IMR-90 (cell line): ENCODE results near the gene CIC. TPM values are rescaled to one million over a fixed set of nuclear protein-coding genes. Genes with fewer than 3 reads are reported as not detected.
A peak's percentile ranks its signal among the peaks of the same experiment; 100 is the strongest.

ENCODE experiments used
- ATAC-seq: fragments of 200-7000 bp; cut with Tn5 transposase; 2 replicates; pipeline ENCODE4 v1.9.1; 2020; ENCODE audit warnings: low read depth, mild to moderate bottlenecking, moderate library complexity
- BruUV-seq: library from RNA; stranded (reverse); fragments of 400-500 nt; replicated peaks from 2 replicates; lab custom pipeline; 2021; lab: Mats Ljungman, UMichigan
- CTCF ChIA-PET: fragments of 300-600 bp; formaldehyde crosslinking; extraction: SDS; loops from one replicate; lab custom pipeline; 2021; ENCODE audit warnings: antibody characterized with exemption; lab: Yijun Ruan, JAX
- POLR2A ChIA-PET: fragments of 300-600 bp; sonication (Branson Sonifier 250); formaldehyde crosslinking; loops from one replicate; lab custom pipeline; 2022; ENCODE audit warnings: antibody characterized with exemption; ENCODE audit not compliant: unreplicated experiment; lab: Charles Lee
- DNase-seq: peaks from one replicate; pipeline ENCODE4 v3.0.0; 2013
- H2AFZ ChIP-seq: replicated peaks from 2 replicates; pipeline ENCODE3; 2013; ENCODE audit warnings: low read length, mild to moderate bottlenecking; ENCODE audit not compliant: poor library complexity
- H2AK5ac ChIP-seq: 2 replicates; pipeline ENCODE4 v1.6.1; 2013; ENCODE audit warnings: low read depth, low read length, inconsistent platforms
- H2AK9ac ChIP-seq: replicated peaks from 2 replicates; pipeline ENCODE3; 2013; ENCODE audit warnings: mild to moderate bottlenecking, low read depth, low read length, moderate library complexity; ENCODE audit not compliant: poor library complexity
- H2BK120ac ChIP-seq: 2 replicates; pipeline ENCODE4 v1.6.1; 2013; ENCODE audit warnings: low read depth, low read length, inconsistent platforms
- H2BK15ac ChIP-seq: 3 replicates; pipeline ENCODE4 v1.6.1; 2013; ENCODE audit warnings: low read depth, low read length, inconsistent platforms
- H2BK20ac ChIP-seq: 2 replicates; pipeline ENCODE4 v1.6.1; 2013; ENCODE audit warnings: low read depth, mild to moderate bottlenecking, inconsistent platforms, low read length, moderate library complexity
- H2BK5ac ChIP-seq: 2 replicates; pipeline ENCODE4 v1.6.1; 2013; ENCODE audit warnings: mild to moderate bottlenecking, low read depth, low read length, inconsistent platforms; ENCODE audit not compliant: poor library complexity, severe bottlenecking
- H3K14ac ChIP-seq: replicated peaks from 2 replicates; pipeline ENCODE4 v1.6.1; 2013; ENCODE audit warnings: low read depth, low read length, inconsistent platforms
- H3K18ac ChIP-seq: 2 replicates; pipeline ENCODE4 v1.6.1; 2013; ENCODE audit warnings: low read depth, low read length, control low read depth
- H3K23ac ChIP-seq: 2 replicates; pipeline ENCODE4 v1.6.1; 2013; ENCODE audit warnings: low read depth, low read length, inconsistent platforms
- H3K27ac ChIP-seq: 2 replicates; pipeline ENCODE4 v1.5.1; 2013; ENCODE audit warnings: mild to moderate bottlenecking, control low read depth, low read length; ENCODE audit not compliant: insufficient read depth
- H3K27me3 ChIP-seq: 2 replicates; pipeline ENCODE4 v1.6.1; 2013; ENCODE audit warnings: low read length; ENCODE audit not compliant: control insufficient read depth, insufficient read depth
- H3K36me3 ChIP-seq: 2 replicates; pipeline ENCODE4 v1.6.1; 2013; ENCODE audit warnings: low read length, mixed read lengths; ENCODE audit not compliant: control insufficient read depth, insufficient read depth
- H3K4ac ChIP-seq: 2 replicates; pipeline ENCODE4 v1.6.1; 2013; ENCODE audit warnings: low read depth, low read length, inconsistent platforms
- H3K4me1 ChIP-seq: 2 replicates; pipeline ENCODE4 v1.6.1; 2013; ENCODE audit warnings: low read length, mixed read lengths; ENCODE audit not compliant: control insufficient read depth, insufficient read depth
- H3K4me2 ChIP-seq: 2 replicates; pipeline ENCODE4 v1.6.1; 2013; ENCODE audit warnings: low read depth, mild to moderate bottlenecking, control low read depth, low read length, moderate library complexity
- H3K4me3 ChIP-seq: 2 replicates; pipeline ENCODE4 v1.5.1; 2013; ENCODE audit warnings: low read depth, mild to moderate bottlenecking, control low read depth, low read length, moderate library complexity; ENCODE audit not compliant: insufficient read depth
- H3K56ac ChIP-seq: 2 replicates; pipeline ENCODE4 v1.6.1; 2013; ENCODE audit warnings: low read length, inconsistent platforms; ENCODE audit not compliant: insufficient read depth; ENCODE audit errors: extremely low read depth
- H3K79me1 ChIP-seq, 2 experiments: 2 replicates each; pipeline ENCODE4 v1.6.1; 2013; ENCODE audit warnings: low read length in 2 of 2, inconsistent platforms in 1 of 2, low read depth in 1 of 2
- H3K9ac ChIP-seq: 2 replicates; pipeline ENCODE4 v1.6.1; 2013; ENCODE audit warnings: low read depth, low read length, control low read depth
- H3K9me1 ChIP-seq: 2 replicates; pipeline ENCODE4 v1.6.1; 2013; ENCODE audit warnings: low read length, inconsistent platforms; ENCODE audit not compliant: insufficient read depth
- H3K9me3 ChIP-seq: 2 replicates; pipeline ENCODE4 v1.6.1; 2013; ENCODE audit warnings: low read length; ENCODE audit not compliant: control insufficient read depth, insufficient read depth
- H4K20me1 ChIP-seq: 2 replicates; pipeline ENCODE4 v1.6.1; 2013; ENCODE audit warnings: low read length, inconsistent platforms; ENCODE audit not compliant: insufficient read depth
- H4K5ac ChIP-seq: 2 replicates; pipeline ENCODE4 v1.6.1; 2013; ENCODE audit warnings: mild to moderate bottlenecking, low read depth, low read length, control low read depth
- H4K8ac ChIP-seq, 2 experiments: 2 replicates each; pipeline ENCODE4 v1.6.1; 2013; ENCODE audit warnings: low read depth in 2 of 2, low read length in 2 of 2, control low read depth in 1 of 2, inconsistent platforms in 1 of 2
- H4K91ac ChIP-seq: 2 replicates; pipeline ENCODE4 v1.6.1; 2013; ENCODE audit warnings: low read depth, low read length, inconsistent platforms; ENCODE audit not compliant: insufficient read depth
- CEBPB ChIP-seq: IDR thresholded peaks from 2 replicates; pipeline ENCODE4 v1.6.1; 2012; ENCODE audit warnings: low read depth, low read length, improper control_type of control experiment
- CHD1 ChIP-seq: IDR thresholded peaks from 2 replicates; pipeline ENCODE4 v1.6.1; 2012; ENCODE audit warnings: low read depth, low read length, improper control_type of control experiment
- FOS ChIP-seq: fragments of 150-350 bp; IDR thresholded peaks from 2 replicates; pipeline ENCODE4 v1.6.1; 2016; ENCODE audit warnings: low read depth, low read length
- MXI1 ChIP-seq: IDR thresholded peaks from 2 replicates; pipeline ENCODE4 v1.6.1; 2012; ENCODE audit warnings: low read depth, mild to moderate bottlenecking, low read length, moderate library complexity, borderline replicate concordance
- NFE2L2 ChIP-seq: fragments of 150-350 bp; IDR thresholded peaks from 2 replicates; pipeline ENCODE4 v1.6.1; 2016; ENCODE audit warnings: low read depth, mild to moderate bottlenecking, low read length
- POLR2A ChIP-seq: IDR thresholded peaks from 2 replicates; pipeline ENCODE4 v1.6.1; 2012; ENCODE audit warnings: mild to moderate bottlenecking, low read depth, low read length
- RAD21 ChIP-seq: IDR thresholded peaks from 2 replicates; pipeline ENCODE4 v1.6.1; 2012; ENCODE audit warnings: low read length, improper control_type of control experiment
- RCOR1 ChIP-seq: IDR thresholded peaks from 2 replicates; pipeline ENCODE4 v1.6.1; 2012; ENCODE audit warnings: mild to moderate bottlenecking, low read length, improper control_type of control experiment; ENCODE audit not compliant: insufficient replicate concordance
- RFX5 ChIP-seq: IDR thresholded peaks from 2 replicates; pipeline ENCODE4 v1.8.0; 2012; ENCODE audit warnings: low read depth, mild to moderate bottlenecking, low read length, moderate library complexity
- SMC3 ChIP-seq: fragments of 150-350 bp; IDR thresholded peaks from 2 replicates; pipeline ENCODE4 v1.6.1; 2016; ENCODE audit warnings: low read depth, mild to moderate bottlenecking, antibody characterized with exemption, low read length, moderate library complexity
- USF2 ChIP-seq: fragments of 150-350 bp; IDR thresholded peaks from 2 replicates; pipeline ENCODE4 v1.6.1; 2017; ENCODE audit warnings: mild to moderate bottlenecking, antibody characterized with exemption, low read length, low read depth
- WGBS, 2 experiments: methylation state at CpG; one replicate each; pipeline versions ENCODE4 v1.1.5 to v1.1.7; 2013; ENCODE audit warnings: missing lambda C conversion rate in 2 of 2; ENCODE audit not compliant: insufficient read length in 1 of 2; ENCODE audit errors: extremely low coverage in 2 of 2; 5-methylcytosine and 5-hydroxymethylcytosine counted together
- dilution Hi-C: fragments of 300-500 bp; cut with HindIII; formaldehyde crosslinking; loops from one replicate; pipeline ENCODE4 v1.14.3; 2018; ENCODE audit warnings: low sequenced_read_pairs; ENCODE audit not compliant: unreplicated experiment
- in situ Hi-C: fragments of 300-500 bp; cut with MboI; formaldehyde crosslinking; loops from 3 replicates; pipeline ENCODE4 v1.14.3; 2019; ENCODE audit warnings: low sequenced_read_pairs, inconsistent platforms, mixed read lengths
- intact Hi-C: fragments of 100-400 bp; cut with micrococcal nuclease; formaldehyde crosslinking; loops from 2 replicates; pipeline ENCODE4 v1.10.0; 2022
- polyA plus RNA-seq, 3 experiments: library from polyadenylated mRNA; depleted of rRNA; stranded (reverse); fragments of >200 nt; gene quantifications; 2 replicates each; pipeline ENCODE4 v1.2.3, GENCODE V29; 2012; ENCODE audit warnings: low replicate concordance in 1 of 3
- total RNA-seq: library from RNA; depleted of rRNA; stranded (reverse); fragments of >200 nt; gene quantifications from 2 replicates; pipeline ENCODE4 v1.2.3, GENCODE V29; 2012

The CIC gene
- total and polyA plus RNA-seq, 2 of the 4 experiments (the other 2 are of a cell fraction): 1.8 to 23.2 TPM

GRCh38 chr19:42275103-42275502 is 6.1 kb downstream of the CIC start:
- H3K9me1 ChIP-seq: peaks cover 8% of the 10 kb centered on the region; the same call in 1 of the 2 replicates
- no peaks in the 10 kb centered on the region for H3K9me3 ChIP-seq
- H3K4me1 ChIP-seq: peaks cover 30% of the 10 kb centered on the region
- no peak overlapping the region for H3K27ac ChIP-seq
- no peak for TF ChIP-seq NFE2L2
- TF ChIP-seq CEBPB: no peak
- TF ChIP-seq RCOR1: no peak
- TF ChIP-seq RFX5: no peak
- TF ChIP-seq SMC3: no peak
- no peak for TF ChIP-seq POLR2A
- TF ChIP-seq FOS: no peak
- no peak for TF ChIP-seq MXI1
- TF ChIP-seq RAD21: no peak
- no peak for TF ChIP-seq USF2
- no peak for TF ChIP-seq CHD1
- H3K36me3 ChIP-seq: peaks cover 29% of the 10 kb centered on the region
- no peak overlapping the region for H3K4ac ChIP-seq
- no peak overlapping the region for H4K8ac ChIP-seq
- no peak overlapping the region for H3K4me3 ChIP-seq
- no peak overlapping the region for H3K56ac ChIP-seq
- intact Hi-C loops: no loop called here
- in situ Hi-C loops: no loop called here
- no peak for ATAC-seq
- H3K18ac ChIP-seq: no peak overlapping the region
- no CpG with 5 or more reads among the region's 7 CpGs for whole genome bisulfite sequencing, 2 experiments
- BruUV-seq: no TSS peak
- ChIA-PET CTCF (no interaction called here), POLR2A (no interaction called here)
- H2AK9ac ChIP-seq: peak overlapping the region; percentile 52
- no peak overlapping the region for H4K91ac ChIP-seq
- H3K79me1 ChIP-seq: peaks cover 41 to 79% of the 10 kb centered on the region in 2 experiments
- H4K20me1 ChIP-seq: peaks cover 34% of the 10 kb centered on the region; the same call in 1 of the 2 replicates
- H2BK5ac ChIP-seq: no peak overlapping the region
- no peak overlapping the region for H4K5ac ChIP-seq
- H2BK120ac ChIP-seq: no peak overlapping the region
- no peak for DNase-seq
- H2AFZ ChIP-seq: no peak overlapping the region
- H3K23ac ChIP-seq: no peak overlapping the region
- dilution Hi-C loops: no loop called here
- H3K27me3 ChIP-seq: no peaks in the 10 kb centered on the region
- H2BK15ac ChIP-seq: no peak overlapping the region
- H2AK5ac ChIP-seq: no peak overlapping the region
- no peak overlapping the region for H2BK20ac ChIP-seq
- no peak overlapping the region for H3K9ac ChIP-seq
- H3K14ac ChIP-seq: no peak overlapping the region
- no peak overlapping the region for H3K4me2 ChIP-seq
